T-helper 2 cell treated with Interferon-gamma antibody and Interleukin-4, amounts not matched to agents 5 μg/mL and 100 μg/mL, for 36 hours (primary cell): ENCODE results near the gene SLC43A3.

Experiments
- DNase-seq: peaks from one replicate; pipeline ENCODE4 v3.0.0; 2021; ENCODE audit warnings: low spot score
- H3K27ac Mint-ChIP-seq: one replicate; pipeline ENCODE4 v1.8.0; 2021; ENCODE audit warnings: mild to moderate bottlenecking, mixed read lengths
- H3K27me3 Mint-ChIP-seq: one replicate; pipeline ENCODE4 v1.8.0; 2021; ENCODE audit warnings: low read depth, mixed read lengths
- H3K36me3 Mint-ChIP-seq: one replicate; pipeline ENCODE4 v1.8.0; 2021; ENCODE audit warnings: low read depth, mixed read lengths
- H3K4me1 Mint-ChIP-seq: one replicate; pipeline ENCODE4 v1.8.0; 2021; ENCODE audit warnings: low read depth, mixed read lengths
- H3K4me3 Mint-ChIP-seq: one replicate; pipeline ENCODE4 v1.8.0; 2022; ENCODE audit warnings: mild to moderate bottlenecking, moderate library complexity, mixed read lengths
- H3K9me3 Mint-ChIP-seq: one replicate; pipeline ENCODE4 v1.8.0; 2021; ENCODE audit warnings: mixed read lengths

The SLC43A3 gene

DNA sequence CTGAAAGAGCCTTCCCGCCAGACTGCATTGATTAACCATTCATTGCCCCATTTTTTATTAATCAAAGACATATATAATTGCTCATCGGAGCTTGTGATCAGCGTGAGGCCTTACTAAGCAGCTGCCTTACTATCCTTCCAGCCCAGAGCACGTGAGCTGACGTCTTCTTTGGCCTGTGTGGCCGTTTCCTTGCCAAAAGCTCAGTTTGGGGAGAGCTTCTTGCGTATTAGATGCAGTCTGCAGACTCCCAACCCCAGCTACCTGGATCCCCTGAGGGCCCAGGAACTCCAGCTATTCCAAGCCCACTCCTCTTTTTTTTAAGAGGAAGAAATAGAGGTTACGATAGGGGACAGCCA is 784 bp upstream of the SLC43A3 start:
- Mint-ChIP-seq H3K27me3 (no peaks in the 10 kb centered on the region), H3K4me1 (peaks cover 40% of the 10 kb centered on the region), H3K4me3 (peak overlapping the region; percentile 93), H3K9me3 (no peaks in the 10 kb centered on the region), H3K27ac (peak overlapping the region; percentile 92), H3K36me3 (peaks cover 27% of the 10 kb centered on the region)
- DNase-seq = no peak

GRCh38 chr11:57426439-57426928 is 437 bp downstream of the SLC43A3 start:
- Mint-ChIP-seq H3K9me3 (no peaks in the 10 kb centered on the region), H3K27ac (peak overlapping the region; percentile 92), H3K27me3 (no peaks in the 10 kb centered on the region), H3K36me3 (peaks cover 37% of the 10 kb centered on the region), H3K4me1 (peaks cover 45% of the 10 kb centered on the region), H3K4me3 (peak overlapping the region; percentile 93)
- no peak for DNase-seq

GRCh38 chr11:57425565-57426438 is 1.1 kb downstream of the SLC43A3 start:
- DNase-seq = peak; percentile 8
- H3K4me3 Mint-ChIP-seq = peak overlapping the region; percentile 93
- no peaks in the 10 kb centered on the region for H3K9me3 Mint-ChIP-seq
- H3K36me3 Mint-ChIP-seq = peaks cover 42% of the 10 kb centered on the region
- H3K4me1 Mint-ChIP-seq = peaks cover 48% of the 10 kb centered on the region
- H3K27me3 Mint-ChIP-seq = no peaks in the 10 kb centered on the region
- peak overlapping the region; percentile 92 for H3K27ac Mint-ChIP-seq

GRCh38 chr11:57424792-57425564 is 1.9 kb downstream of the SLC43A3 start:
- Mint-ChIP-seq H3K27ac (peak overlapping the region; percentile 92), H3K9me3 (no peaks in the 10 kb centered on the region), H3K4me3 (peak overlapping the region; percentile 93), H3K27me3 (no peaks in the 10 kb centered on the region), H3K4me1 (peaks cover 49% of the 10 kb centered on the region), H3K36me3 (peaks cover 50% of the 10 kb centered on the region)
- peak; percentile 91 for DNase-seq

DNA sequence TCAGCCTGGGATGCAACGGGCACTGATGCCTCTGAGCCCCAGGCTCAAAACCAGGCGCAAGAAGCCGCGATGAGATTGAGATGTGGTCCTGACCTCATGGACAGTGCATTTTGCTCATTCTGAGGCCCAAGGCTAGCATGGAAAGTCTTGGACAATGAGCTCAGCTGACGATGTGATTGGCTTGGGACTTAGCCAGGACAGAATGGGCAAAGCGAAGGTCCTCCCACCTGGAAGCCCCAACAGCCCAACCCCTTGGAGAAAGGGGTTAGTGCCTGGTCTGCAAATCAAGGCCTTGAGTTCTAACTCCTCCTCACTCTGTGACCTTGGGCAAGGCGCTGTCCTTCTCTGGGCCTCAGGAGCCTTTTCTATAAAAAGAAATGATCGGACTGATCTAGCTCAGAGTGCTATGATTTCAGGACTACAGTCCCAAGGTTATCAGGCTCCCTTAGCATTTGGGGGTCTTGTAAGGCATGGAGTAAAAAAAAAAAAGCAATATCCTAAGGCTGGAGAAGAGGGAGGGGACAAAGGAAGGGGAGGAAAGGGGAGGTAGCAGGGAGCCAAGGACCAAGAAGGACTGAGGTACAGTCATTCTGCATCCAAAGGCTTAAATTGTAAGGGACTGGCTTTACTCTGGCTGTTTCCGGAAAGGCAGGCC is 2.7 kb downstream of the SLC43A3 start:
- no peaks in the 10 kb centered on the region for H3K27me3 Mint-ChIP-seq

DNA sequence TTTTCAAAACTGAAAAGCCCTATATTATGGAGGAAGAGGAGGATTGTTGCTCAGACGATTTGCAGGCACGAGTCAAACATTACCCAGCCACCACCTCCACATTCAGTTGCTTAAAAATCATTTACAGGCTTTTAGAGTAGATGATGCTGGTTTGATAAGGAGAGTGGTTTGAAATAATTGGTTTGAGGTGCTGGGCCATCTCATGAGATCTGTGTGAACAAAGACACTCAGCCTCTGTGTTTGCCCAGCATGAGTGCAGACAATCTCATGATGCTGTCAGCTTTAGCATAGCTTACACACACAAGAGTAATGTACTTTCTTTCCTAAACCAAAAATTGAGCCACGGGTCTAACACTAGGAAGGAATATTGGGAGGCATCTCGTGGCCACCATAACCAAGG is 4.3 kb downstream of the SLC43A3 start:
- peaks cover 49% of the 10 kb centered on the region for H3K4me1 Mint-ChIP-seq
- H3K27ac Mint-ChIP-seq = peak overlapping the region; percentile 27
- H3K27me3 Mint-ChIP-seq = no peaks in the 10 kb centered on the region
- H3K36me3 Mint-ChIP-seq = peaks cover 62% of the 10 kb centered on the region
- no peak for DNase-seq
- H3K4me3 Mint-ChIP-seq = peak overlapping the region; percentile 25
- H3K9me3 Mint-ChIP-seq = no peaks in the 10 kb centered on the region

More for the DNA sequence above, 2.7 kb downstream of the SLC43A3 start:
- Mint-ChIP-seq H3K27ac (peak overlapping the region; percentile 92), H3K9me3 (no peaks in the 10 kb centered on the region), H3K4me3 (peak overlapping the region; percentile 93), H3K36me3 (peaks cover 51% of the 10 kb centered on the region), H3K4me1 (peaks cover 50% of the 10 kb centered on the region)
- DNase-seq = no peak

DNA sequence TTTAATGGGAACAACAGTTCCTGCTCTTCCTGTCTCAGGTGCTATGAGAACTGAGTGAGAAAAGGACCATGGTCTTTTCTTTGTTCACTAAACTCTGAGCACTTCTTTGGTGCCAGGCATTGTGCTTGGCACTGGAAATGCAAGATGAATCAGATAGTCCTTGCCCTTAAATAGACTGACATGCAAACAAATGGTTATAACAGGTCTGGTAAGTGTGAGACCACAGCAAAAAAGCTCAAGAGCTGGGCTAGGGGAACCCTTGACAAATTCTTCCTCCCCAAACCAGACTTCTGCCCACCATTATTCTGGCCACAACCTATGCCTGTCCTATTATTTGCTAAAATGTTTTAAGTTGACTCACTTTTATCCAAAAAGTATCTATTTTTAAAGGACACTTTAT is 5.1 kb downstream of the SLC43A3 start:
- Mint-ChIP-seq H3K4me3 (no peak overlapping the region), H3K9me3 (no peaks in the 10 kb centered on the region), H3K4me1 (peaks cover 43% of the 10 kb centered on the region), H3K27me3 (no peaks in the 10 kb centered on the region), H3K27ac (no peak overlapping the region), H3K36me3 (peaks cover 71% of the 10 kb centered on the region)
- no peak for DNase-seq

DNA sequence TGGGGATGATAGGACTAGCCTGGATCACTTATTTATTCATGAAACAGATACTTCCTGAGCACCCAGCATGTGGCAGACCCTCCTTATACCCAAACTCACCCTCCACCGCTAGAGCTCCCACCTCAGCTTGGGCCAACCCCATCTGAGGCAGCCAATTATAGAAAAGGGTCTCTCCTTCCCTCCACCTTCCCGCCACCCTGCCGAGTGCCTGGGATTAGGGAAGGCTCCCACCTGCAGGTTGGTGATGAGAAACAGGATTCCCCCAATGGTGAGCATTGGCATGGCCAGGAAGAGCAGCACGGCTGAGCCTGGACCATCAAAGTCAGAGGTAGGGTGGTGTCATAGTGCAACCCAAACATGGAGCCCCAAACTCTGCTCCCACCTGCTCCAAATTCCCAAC is 5.9 kb downstream of the SLC43A3 start:
- Mint-ChIP-seq H3K27ac (no peak overlapping the region), H3K4me1 (peaks cover 38% of the 10 kb centered on the region), H3K36me3 (peaks cover 70% of the 10 kb centered on the region)

GRCh38 chr11:57419146-57419545 is 7.8 kb downstream of the SLC43A3 start:
- peak overlapping the region; percentile 31 for H3K27ac Mint-ChIP-seq
- H3K36me3 Mint-ChIP-seq = peaks cover 73% of the 10 kb centered on the region
- H3K27me3 Mint-ChIP-seq = no peaks in the 10 kb centered on the region
- DNase-seq = no peak
- H3K4me3 Mint-ChIP-seq = no peak overlapping the region
- H3K4me1 Mint-ChIP-seq = peaks cover 25% of the 10 kb centered on the region
- H3K9me3 Mint-ChIP-seq = no peaks in the 10 kb centered on the region

More for the DNA sequence above, 5.9 kb downstream of the SLC43A3 start:
- no peak for DNase-seq
- no peak overlapping the region for H3K4me3 Mint-ChIP-seq
- H3K27me3 Mint-ChIP-seq = no peaks in the 10 kb centered on the region
- no peaks in the 10 kb centered on the region for H3K9me3 Mint-ChIP-seq

GRCh38 chr11:57418131-57418530 is 8.8 kb downstream of the SLC43A3 start:
- H3K9me3 Mint-ChIP-seq = no peaks in the 10 kb centered on the region
- H3K36me3 Mint-ChIP-seq = peaks cover 77% of the 10 kb centered on the region
- peaks cover 26% of the 10 kb centered on the region for H3K4me1 Mint-ChIP-seq
- DNase-seq = no peak
- H3K27me3 Mint-ChIP-seq = no peaks in the 10 kb centered on the region
- no peak overlapping the region for H3K4me3 Mint-ChIP-seq
- no peak overlapping the region for H3K27ac Mint-ChIP-seq

DNA sequence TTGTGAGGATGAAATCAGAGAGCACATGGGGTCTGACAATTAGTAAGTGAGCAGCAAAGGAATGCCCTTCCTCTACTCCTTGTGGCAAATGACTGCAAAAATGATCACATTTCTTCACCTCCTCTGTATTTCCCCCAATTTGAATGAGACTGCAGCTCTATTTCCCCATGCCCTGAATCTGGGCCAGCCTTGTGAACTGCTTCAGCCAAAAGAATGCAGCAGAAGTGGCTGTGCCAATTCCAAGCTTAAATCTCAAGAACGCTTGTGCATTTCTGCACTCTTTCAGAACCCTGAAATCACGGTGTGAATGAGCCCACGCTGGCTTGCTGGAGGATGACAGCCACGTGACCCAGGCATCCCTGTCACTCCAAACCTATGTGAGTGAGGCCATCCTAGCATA is 9.9 kb downstream of the SLC43A3 start:
- Mint-ChIP-seq H3K36me3 (peaks cover 73% of the 10 kb centered on the region), H3K27me3 (no peaks in the 10 kb centered on the region), H3K9me3 (no peaks in the 10 kb centered on the region), H3K4me1 (peaks cover 17% of the 10 kb centered on the region), H3K4me3 (no peak overlapping the region), H3K27ac (no peak overlapping the region)
- no peak for DNase-seq

DNA sequence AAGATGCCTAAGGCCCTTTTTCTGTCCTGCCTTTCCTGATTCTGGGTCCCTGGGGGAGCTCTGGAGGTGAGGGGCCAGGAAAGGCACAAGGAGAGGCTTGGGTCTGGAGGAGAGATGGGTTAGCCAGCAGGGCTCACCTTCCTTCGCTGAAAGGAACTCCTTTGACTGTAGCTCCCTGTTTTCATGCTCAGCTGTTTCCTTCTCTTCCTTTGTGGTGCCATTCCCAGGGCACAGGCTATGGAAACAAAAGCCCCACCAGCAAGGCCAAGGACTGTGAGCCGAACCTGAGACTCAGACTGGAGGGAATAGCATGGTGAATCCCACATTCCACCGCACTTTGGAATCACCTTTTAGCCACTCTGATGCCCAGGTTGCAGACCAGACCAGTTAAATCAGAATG is 10.5 kb downstream of the SLC43A3 start:
- DNase-seq = no peak
- Mint-ChIP-seq H3K4me3 (no peak overlapping the region), H3K36me3 (peaks cover 73% of the 10 kb centered on the region), H3K9me3 (no peaks in the 10 kb centered on the region), H3K27ac (no peak overlapping the region), H3K27me3 (no peaks in the 10 kb centered on the region), H3K4me1 (peaks cover 12% of the 10 kb centered on the region)

GRCh38 chr11:57414612-57415212 is 12.2 kb downstream of the SLC43A3 start:
- H3K36me3 Mint-ChIP-seq = peaks cover 72% of the 10 kb centered on the region
- no peak for DNase-seq
- no peaks in the 10 kb centered on the region for H3K9me3 Mint-ChIP-seq
- H3K27me3 Mint-ChIP-seq = no peaks in the 10 kb centered on the region
- H3K4me3 Mint-ChIP-seq = no peak overlapping the region
- H3K4me1 Mint-ChIP-seq = peaks cover 10% of the 10 kb centered on the region
- no peak overlapping the region for H3K27ac Mint-ChIP-seq
